GM13976 (cell line): Measurements from ENCODE around the gene MMP23B.
"Not testable (repeated sequence)": the region's sequence is repeated elsewhere in the genome, so short reads cannot be mapped to it uniquely, and the experiment has no call there.

ENCODE experiments used
- DNase-seq: peaks from one replicate; pipeline ENCODE4 v3.0.0; 2012; ENCODE audit warnings: low spot score
- CTCF ChIP-seq: IDR thresholded peaks from 2 replicates; pipeline ENCODE4 v1.5.1; 2012; ENCODE audit warnings: borderline replicate concordance, mild to moderate bottlenecking; ENCODE audit not compliant: insufficient read depth; ENCODE audit errors: extremely low read depth, missing control alignments, control extremely low read depth
- in situ Hi-C: fragments of 300-500 bp; cut with MboI; formaldehyde crosslinking; loops from one replicate; pipeline ENCODE4 v1.12.0; 2022; ENCODE audit warnings: low sequenced_read_pairs, mixed read lengths, inconsistent platforms; ENCODE audit not compliant: unreplicated experiment

The MMP23B gene

GRCh38 chr1:1594602-1595260 lies 37.2 kb upstream of the MMP23B start:
- in situ Hi-C loops = no loop called here
- TF ChIP-seq CTCF = no peak
- DNase-seq = no peak

DNA sequence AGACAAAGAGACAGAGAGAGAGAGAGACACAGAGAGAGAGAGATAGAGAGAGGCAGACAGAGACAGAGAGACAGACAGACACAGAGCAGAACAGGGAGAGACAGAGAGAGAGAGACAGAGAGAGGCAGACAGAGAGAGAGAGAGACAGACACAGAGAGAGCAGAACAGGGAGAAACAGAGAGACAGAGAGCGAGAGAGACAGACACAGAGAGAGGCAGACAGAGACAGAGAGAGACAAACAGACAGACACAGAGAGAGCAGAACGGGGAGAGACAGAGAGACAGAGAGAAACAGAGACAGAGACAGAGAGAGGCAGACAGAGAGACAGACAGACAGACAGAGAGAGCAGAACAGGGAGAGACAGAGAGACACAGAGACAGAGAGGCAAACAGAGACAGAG lies 36.6 kb upstream of the MMP23B start:
- in situ Hi-C loops, DNase-seq: not testable (repeated sequence)

DNA sequence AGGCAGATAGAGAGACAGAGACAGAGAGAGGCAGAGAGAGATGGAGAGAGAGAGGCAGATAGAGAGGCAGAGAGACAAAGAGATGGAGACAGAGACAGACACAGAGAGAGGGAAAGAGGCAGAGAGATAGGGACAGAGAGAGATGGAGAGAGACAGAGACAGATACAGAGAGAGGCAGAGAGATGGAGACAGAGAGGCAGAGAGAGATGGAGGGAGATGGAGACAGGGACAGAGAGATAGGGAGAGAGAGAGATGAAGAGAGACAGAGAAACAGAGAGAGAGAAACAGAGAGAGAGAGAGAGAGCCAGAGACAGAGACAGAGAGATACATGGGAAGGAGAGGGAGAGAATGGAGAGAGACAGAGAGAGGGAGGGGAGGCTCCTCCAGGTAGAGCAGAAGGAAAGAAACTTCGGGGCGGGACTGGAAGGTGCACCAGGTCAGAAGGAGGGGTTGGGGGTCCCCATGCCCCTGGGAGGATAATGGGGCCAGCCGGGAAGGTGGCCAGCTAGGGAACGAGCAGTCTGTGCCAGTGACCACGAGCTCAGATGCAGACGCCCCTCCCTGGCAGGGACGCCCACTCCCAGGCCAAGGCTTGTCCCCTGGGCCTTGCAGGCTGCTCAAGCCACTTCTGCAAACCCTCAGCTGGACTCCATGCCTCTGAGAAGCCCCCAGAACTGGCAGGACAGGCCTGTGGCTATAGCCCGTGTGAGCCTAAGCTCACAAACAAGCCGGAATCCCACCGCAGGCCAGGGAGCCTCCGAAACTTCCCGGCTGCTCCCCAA lies 35.3 kb upstream of the MMP23B start:
- in situ Hi-C loops = no loop called here
- TF ChIP-seq CTCF = no peak
- DNase-seq = peak; percentile 61

GRCh38 chr1:1597275-1597930 lies 34.6 kb upstream of the MMP23B start:
- DNase-seq = peak; percentile 76
- TF ChIP-seq CTCF = peak; percentile 15
- in situ Hi-C loops = no loop called here

DNA sequence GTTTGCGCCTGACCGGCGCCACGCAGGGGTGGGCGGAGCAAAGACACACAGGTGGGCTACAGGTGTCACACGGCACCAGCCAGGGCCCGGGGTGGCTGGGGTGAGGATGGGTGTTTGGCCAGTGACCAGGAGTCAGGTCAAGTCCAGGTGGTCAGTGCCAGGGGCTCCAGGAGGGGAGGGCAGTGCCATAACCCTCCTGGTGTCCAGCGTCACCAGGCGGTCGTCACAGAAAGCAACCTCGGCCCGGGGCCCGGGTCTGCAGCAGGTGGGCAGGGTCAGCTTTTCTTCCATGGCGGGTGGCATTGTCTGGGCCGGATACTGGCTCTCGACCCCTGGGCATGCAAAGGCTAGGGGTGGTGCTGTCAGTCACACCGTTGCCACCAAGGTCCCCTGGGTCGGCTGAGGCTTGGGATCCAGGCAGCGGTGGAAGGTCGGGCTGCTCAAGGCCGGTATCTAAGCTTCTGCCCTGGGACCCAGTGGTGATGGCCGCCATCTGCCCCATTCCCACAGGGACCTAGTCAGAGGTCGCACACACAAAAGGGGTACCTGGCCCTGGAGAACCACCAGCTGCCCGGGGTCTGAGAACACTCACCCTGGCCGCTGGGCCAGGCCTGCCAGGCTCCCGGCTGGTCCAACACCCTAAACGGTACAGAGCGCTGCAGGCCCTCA lies 33.8 kb upstream of the MMP23B start:
- in situ Hi-C loops = no loop called here
- DNase-seq = no peak

DNA sequence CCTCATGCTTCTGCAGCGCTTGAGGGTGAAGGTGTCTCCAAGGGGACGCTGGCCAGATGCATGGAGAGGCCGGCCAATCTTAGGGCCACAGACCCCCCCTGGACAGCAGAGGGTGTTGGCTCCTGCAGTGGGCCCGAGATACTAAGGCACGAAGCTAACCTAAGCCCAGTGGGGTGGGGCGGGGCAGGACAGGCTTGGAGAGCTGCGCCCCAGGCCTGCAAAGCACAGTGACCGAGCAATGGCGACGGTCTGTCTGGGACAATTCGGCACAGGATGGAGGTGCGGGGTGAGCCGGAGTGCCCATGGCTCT lies 33.3 kb upstream of the MMP23B start:
- no peak for TF ChIP-seq CTCF
- in situ Hi-C loops = no loop called here
- no peak for DNase-seq

More for the DNA sequence above, 33.8 kb upstream of the MMP23B start:
- TF ChIP-seq CTCF = no peak
